Gastrocnemius medialis (tissue), 4 donors: ENCODE data around the gene DDOST.

Source experiments
- POLR2A ChIP-seq, 2 donors: fragments of 450-650 bp; IDR thresholded peaks; one replicate each; pipeline ENCODE4 v1.6.1; 2017; ENCODE audit warnings: antibody characterized with exemption in 2 of 2, mild to moderate bottlenecking in 2 of 2, moderate library complexity in 2 of 2
- TF ChIP-seq, protein P1 (sequence below), 5 experiments: fragments of 450-650 bp in 3 of 5; fragments of 200-600 bp in 2 of 5; sonication (generic) in 2 of 5; IDR thresholded peaks in 4 of 5; conservative IDR thresholded peaks in 1 of 5; 1 replicate in 4 of 5; 2 replicates in 1 of 5; pipeline ENCODE4 v1.5.1; 2016 to 2019; ENCODE audit warnings: antibody characterized with exemption in 5 of 5, mild to moderate bottlenecking in 3 of 5, moderate library complexity in 3 of 5

DNA sequence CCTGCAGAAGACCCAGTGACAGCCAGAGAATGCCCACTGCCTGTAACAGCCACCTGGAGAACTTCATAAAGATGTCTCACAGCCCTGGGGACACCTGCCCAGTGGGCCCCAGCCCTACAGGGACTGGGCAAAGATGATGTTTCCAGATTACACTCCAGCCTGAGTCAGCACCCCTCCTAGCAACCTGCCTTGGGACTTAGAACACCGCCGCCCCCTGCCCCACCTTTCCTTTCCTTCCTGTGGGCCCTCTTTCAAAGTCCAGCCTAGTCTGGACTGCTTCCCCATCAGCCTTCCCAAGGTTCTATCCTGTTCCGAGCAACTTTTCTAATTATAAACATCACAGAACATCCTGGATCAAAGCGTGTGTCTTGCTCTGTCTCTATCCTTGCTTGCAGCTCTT, 42.6 kb downstream of the DDOST start:
- TF ChIP-seq, protein P1, sequence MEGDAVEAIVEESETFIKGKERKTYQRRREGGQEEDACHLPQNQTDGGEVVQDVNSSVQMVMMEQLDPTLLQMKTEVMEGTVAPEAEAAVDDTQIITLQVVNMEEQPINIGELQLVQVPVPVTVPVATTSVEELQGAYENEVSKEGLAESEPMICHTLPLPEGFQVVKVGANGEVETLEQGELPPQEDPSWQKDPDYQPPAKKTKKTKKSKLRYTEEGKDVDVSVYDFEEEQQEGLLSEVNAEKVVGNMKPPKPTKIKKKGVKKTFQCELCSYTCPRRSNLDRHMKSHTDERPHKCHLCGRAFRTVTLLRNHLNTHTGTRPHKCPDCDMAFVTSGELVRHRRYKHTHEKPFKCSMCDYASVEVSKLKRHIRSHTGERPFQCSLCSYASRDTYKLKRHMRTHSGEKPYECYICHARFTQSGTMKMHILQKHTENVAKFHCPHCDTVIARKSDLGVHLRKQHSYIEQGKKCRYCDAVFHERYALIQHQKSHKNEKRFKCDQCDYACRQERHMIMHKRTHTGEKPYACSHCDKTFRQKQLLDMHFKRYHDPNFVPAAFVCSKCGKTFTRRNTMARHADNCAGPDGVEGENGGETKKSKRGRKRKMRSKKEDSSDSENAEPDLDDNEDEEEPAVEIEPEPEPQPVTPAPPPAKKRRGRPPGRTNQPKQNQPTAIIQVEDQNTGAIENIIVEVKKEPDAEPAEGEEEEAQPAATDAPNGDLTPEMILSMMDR (IDR thresholded peaks at IDR 0.05 in 4 of 5, conservative IDR thresholded peaks at IDR 0.05 in 1 of 5), result no peak
- TF ChIP-seq POLR2A (IDR thresholded peaks at IDR 0.05), result no peak
